Fibroblast of skin of right quadriceps (primary cell): ENCODE data around the gene E4F1.
"Not testable (repeated sequence)": the region's sequence is repeated elsewhere in the genome, so short reads cannot be mapped to it uniquely, and the experiment has no call there.

Experiments
- DNase-seq: peaks from one replicate; pipeline ENCODE4 v3.0.0-alpha.2; 2013

Gene E4F1

DNA sequence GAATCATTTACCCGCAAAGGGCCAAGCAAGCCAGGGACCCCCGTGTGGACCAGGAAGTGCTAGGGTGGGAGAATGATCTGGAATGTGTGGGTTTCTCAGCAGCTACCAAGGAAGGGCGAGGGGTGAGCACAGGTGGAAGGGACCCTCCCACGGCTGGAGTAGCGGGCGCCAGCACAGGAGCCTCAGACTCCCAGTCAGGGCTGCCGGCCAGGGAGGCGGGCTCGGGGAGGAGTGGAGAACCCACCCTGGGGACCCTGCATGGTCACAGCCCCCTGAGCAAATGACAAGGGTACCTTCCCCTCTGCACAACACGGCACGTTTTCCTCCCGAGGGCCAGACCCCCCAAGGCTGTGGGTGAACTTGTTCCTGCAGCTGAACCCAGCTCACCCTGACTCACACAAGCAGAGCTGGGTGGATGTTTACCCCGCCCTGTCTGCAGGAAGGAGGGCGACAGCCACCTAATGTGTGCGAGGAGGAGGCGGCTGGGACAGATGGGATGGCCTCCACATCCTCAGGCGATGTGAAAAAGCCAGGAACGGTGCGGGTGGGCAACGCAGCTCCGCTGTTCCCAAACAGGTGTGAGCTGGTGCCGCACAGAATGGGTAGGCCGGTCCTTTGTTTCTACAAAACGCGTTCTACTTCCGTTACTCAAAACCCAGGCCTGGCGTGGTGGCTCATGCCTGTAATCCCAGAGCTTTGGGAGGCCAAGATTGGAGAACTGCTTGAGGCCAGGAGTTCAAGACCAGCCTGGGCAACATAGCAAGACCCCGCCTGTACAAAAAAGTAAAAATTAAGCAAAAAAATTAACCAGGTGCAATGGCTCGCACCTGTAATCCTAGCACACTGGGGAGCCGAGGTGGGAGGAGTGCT is 21.8 kb downstream of the E4F1 start:
- DNase-seq, result no peak

DNA sequence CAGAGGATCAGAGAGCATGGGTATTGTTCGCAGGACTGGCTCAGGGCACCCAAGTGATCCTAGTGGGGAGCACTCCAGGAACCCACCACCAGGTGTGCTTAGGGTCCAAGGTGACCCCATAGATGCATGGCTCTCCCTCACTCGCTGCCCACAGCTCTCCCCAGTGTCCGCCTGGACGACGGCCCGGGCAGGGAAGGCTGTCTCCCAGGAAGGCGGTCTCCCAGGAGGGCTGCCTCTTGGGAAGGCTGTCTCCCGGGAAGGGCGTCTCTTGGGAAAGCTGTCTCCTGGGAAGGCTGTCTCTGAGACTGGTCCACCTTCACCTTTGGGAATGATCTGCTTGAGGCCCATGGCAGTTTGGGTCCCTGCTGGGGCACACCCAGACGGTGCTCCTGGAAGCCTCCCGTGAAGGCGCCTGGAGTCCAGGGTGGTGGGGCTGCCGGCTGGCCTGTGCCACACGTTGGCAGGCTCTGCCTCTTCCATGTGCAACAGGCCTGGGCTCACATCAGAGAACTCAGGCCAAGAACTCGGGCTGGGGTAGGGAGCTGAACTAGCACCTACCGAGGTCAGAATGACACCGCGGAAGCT is 23.0 kb downstream of the E4F1 start:
- DNase-seq, result no peak

DNA sequence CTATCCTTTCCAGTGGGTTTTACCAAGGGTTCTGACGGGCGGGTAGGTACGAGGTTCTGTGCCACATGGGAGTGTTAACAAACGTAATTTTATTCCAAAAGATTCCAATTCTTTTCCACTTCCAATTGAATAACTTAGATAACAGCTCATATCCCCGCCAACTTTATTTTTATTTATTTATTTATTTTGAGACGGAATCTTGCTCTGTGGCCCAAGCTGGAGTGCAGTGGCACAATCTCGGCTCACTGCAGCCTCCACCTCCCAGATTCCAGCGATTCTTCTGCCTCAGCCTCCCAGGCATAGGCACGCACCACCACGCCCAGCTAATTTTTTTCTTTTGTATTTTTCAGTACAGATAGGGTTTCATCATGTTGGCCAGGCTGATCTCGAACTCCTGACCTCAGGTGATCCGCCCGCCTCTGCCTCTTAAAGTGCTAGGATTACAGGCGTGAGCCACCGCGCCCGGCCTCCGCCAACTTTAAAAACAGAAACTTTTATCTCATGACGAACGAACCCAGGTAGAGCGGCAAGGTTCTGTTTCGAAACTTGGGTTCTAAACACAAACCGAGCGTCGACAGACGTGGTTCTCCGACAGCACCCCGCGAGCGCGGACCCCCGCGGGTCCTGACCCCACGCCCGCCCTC is 27.4 kb downstream of the E4F1 start:
- peak; percentile 22 for DNase-seq

GRCh38 chr16:2251296-2252111 is 28.1 kb downstream of the E4F1 start, which contains the start of gene ECI1:
Gene ECI1, minus strand, starts transcription at chr16:2251587. Its CDS starts 21 bp downstream, at chr16:2251566.
- peak; percentile 88 for DNase-seq

GRCh38 chr16:2252806-2253148 is 29.4 kb downstream of the E4F1 start:
- no peak for DNase-seq

DNA sequence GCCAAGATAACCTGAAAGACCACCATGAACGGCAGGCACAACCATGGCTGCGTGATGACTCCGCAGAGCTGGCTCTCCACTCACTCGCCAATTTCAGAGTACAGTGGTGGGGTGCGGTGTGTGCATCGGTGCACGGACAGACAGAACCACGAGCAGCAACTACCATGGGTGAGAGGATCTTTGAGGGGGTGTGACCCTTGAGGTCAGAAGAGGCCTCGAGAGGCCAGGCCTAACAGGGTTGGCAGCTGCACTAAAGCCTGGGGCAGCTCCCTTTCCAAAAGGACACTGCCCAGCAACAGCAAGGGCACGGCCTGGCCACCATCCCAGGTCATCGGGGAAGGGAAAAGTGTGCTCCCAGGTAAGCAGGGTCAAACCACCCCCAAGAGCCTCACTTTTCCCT is 29.9 kb downstream of the E4F1 start:
- DNase-seq, result no peak

DNA sequence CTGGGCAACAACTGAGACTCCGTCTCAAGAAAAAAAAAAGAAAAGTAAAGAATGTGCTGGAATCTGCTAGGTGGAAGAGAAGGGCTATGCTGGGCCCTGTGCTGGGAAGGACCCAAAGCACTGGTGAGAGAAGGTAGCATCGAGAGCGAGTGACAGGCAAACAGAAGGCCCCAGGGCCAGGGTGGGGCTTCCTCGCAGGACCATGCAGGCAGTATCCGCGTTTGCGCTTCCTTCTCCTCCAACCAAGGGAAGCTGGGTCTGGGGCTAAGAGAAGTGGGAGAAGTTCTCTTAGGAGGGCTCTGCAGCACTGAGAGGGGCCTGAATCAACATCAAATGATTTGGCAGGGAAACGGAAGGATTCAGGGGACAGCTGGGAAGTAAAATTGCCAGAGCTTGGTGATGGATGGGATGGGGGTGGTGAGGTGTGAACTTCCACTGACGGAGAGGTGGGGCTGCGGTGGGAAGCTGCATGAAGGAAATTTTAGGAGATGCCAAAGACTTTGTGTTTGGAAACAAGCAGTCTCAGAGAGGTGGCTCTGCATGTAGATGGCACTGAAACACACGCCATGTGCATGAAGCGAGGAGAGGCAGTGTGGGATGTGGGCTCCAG is 33.2 kb downstream of the E4F1 start:
- DNase-seq, result no peak

DNA sequence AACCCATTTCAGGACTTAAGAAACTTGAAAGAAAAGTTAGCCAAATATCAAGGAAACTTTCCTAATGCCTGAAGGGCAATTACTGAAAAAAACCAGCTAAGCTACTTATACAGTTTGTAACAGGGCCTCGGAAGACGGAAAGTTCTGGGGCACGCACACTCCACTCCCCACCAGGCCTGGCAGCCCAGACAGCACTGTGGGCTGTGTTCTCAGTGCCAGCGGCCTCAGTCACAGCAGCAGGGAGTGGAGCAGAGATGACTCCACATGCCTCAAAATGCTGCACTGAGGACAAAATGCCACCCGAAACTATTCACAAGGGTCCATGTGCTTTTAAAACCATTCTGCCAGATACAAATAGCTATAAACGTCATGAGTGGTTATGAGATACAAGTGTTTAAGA is 34.3 kb downstream of the E4F1 start:
- no peak for DNase-seq

- DNase-seq, result not testable (repeated sequence)
These were observed 35.1 kb downstream of the E4F1 start for GRCh38 chr16:2258530-2258929.

DNA sequence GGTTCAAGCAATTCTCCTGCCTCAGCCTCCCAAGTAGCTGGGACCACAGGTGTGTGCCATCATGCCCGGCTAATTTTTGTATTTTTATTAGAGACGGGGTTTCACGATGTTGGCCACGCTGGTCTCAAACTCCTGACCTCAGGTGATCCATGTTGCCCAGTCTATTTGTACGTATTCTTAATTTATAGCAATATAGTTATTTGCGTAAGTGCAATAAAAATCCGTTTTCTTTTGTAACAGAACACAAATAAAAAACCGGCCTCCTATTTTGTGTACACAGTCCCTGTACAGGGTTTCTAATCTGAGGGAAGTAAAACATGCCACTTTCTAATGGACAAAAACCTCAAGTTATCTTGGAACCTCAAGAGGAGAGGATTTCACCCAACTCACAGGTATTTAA is 36.9 kb downstream of the E4F1 start:
- no peak for DNase-seq

DNA sequence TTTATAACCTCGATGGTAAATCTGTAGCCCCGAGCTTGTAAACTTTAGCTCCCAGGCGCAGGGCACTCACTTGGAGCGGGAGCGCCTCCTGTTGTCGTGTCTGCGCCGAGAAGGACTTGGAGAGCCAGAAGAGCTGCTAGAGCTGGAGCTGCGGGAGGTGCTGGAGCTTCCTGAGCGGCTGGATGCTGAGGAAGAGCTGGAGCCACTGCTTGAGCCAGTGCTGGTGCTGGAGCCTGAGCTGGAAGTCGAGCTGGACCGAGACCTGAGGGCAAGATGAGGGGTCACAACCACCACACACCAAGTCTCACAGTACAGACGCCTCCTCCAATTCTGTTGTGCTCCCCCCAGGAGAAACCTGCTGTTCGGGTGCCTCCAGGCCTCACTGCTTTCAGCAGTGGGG is 39.6 kb downstream of the E4F1 start:
- DNase-seq, result not testable (repeated sequence)

DNA sequence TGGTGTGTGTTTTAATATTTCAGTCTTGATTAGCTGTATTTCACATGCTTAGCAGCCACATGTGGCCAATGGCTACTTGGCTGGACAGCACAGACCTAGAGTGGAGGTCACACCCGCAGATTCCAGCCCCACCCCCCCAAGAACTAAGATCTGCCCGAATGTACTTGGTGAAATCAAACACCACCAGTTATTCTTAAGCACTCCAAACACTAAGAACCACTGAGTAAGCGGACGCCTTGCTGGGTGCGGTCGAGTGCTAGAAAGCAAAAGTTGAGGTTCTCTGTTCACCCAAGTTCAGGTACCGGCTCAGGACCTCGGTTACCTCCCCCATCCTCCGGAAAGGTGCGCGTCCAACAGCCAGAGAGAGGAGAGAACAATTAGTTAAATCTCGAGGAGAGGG is 43.5 kb downstream of the E4F1 start:
- not testable (repeated sequence) for DNase-seq

- DNase-seq, result not testable (repeated sequence)
These were observed 44.1 kb downstream of the E4F1 start for GRCh38 chr16:2267505-2267912.

GRCh38 chr16:2267913-2268666 is 44.7 kb downstream of the E4F1 start, which contains the start of gene RNPS1:
Gene RNPS1, minus strand, starts transcription at chr16:2268126. Its CDS starts 3,483 bp downstream, at chr16:2264643.
- peak; percentile 96 for DNase-seq

- DNase-seq, result no peak
These were observed 46.7 kb downstream of the E4F1 start for GRCh38 chr16:2270070-2270462.

GRCh38 chr16:2270588-2271470 is 47.4 kb downstream of the E4F1 start:
- DNase-seq, result no peak

DNA sequence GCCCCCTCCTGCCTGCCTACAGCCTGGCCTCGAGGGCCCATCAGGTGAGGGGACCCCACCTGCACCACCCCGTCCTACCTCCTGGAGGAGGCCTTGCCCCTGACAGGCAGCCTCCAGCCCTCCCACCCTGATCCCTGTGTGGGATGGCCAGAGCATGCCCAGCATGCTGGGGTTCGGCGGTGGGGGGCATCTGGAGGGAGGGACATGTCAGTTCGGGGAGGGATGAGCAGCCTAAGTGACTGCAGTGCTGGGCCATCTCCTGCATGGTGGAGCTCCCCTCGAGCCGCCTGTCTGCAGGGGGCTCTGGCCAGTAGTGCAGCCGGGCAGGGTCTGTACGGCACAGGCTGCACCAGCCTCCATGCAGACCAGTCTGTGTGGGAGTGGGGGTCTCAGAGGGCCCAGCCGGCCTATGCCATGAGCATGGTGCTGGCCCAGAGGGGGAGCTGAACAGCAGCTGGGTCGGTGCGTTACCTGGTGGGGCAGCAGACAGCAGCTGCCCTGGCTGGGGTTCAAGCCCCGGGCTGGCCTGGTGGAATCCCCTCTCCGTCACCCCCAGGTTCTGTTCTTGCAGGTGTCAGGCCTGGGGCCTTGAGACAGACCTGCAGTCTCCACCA is 48.6 kb downstream of the E4F1 start:
- no peak for DNase-seq

DNA sequence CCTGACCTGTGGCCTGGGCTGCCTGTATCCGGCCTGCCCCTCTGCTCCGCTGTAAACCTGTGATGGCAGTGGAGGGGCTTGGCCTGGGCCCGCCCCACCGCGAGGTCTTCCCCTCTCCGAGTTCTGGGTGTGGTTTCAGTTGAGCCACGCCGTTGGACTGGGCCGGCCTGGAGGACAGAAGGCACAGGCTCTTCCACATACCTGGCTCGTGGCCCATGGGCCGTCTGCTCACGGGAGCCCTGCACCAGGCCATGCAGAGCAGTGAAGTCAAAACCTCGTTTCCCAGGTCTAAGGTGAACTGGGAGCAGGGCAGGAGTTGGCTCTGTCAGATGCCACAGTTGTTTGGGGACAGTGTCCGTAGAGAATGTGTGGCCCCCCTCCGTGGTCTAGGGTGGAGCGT is 50.1 kb downstream of the E4F1 start:
- DNase-seq, result no peak

DNA sequence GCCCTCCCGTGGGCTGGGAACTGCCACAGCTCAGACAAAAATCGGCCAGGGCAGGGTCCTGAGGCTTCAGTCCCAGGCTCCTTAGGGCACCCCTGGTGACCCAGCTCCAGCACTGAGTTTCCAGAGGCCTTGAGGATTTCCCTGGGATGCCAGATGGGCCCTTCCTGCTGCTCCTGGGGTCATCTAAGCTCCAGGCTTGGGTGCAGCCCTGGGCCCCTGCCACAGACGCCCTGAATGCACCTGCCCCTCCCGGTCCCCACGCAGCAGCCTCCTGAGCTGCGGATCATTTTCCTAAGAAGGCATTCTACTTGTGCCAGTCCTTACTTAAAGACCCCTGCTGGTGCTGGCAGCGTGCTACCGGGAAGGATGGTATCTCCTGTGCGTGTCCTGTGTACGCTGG is 50.5 kb downstream of the E4F1 start:
- DNase-seq, result no peak
